22Rv1 (cell line): Measurements from ENCODE around the gene CCSER1.

Experiments
- ZFX ChIP-seq: fragments of 450-650 bp; IDR thresholded peaks from 2 replicates; pipeline ENCODE4 v1.6.1; 2017; ENCODE audit warnings: antibody characterized with exemption, borderline replicate concordance
- TF ChIP-seq, protein P1 (sequence below): fragments of 450-650 bp; IDR thresholded peaks from 2 replicates; pipeline ENCODE4 v1.5.1; 2017; ENCODE audit warnings: mild to moderate bottlenecking

DNA sequence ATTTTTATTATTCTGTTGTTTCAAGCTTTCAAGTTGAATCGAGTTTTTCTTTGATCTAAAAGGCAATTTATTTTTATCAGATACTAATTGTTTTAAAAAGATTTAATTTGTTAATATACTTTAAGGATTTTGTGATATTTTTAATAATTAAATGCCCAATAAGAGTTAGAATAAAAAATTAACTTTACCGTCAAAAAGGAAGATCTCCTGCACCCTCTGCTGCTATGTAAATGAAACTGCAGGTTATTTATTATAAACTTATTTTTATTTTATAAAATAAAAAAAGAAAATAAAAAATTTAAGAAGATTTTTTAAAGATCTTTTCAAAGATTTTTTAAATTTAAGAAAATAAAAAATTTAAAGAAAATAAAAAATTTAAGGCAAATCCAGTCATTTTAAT is 166.1 kb downstream of the CCSER1 start:
- TF ChIP-seq, protein P1, sequence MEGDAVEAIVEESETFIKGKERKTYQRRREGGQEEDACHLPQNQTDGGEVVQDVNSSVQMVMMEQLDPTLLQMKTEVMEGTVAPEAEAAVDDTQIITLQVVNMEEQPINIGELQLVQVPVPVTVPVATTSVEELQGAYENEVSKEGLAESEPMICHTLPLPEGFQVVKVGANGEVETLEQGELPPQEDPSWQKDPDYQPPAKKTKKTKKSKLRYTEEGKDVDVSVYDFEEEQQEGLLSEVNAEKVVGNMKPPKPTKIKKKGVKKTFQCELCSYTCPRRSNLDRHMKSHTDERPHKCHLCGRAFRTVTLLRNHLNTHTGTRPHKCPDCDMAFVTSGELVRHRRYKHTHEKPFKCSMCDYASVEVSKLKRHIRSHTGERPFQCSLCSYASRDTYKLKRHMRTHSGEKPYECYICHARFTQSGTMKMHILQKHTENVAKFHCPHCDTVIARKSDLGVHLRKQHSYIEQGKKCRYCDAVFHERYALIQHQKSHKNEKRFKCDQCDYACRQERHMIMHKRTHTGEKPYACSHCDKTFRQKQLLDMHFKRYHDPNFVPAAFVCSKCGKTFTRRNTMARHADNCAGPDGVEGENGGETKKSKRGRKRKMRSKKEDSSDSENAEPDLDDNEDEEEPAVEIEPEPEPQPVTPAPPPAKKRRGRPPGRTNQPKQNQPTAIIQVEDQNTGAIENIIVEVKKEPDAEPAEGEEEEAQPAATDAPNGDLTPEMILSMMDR: peak; percentile 71
- no peak for TF ChIP-seq ZFX
